HK-2 (cell line): ENCODE results near the gene GGA1.
A peak's percentile ranks its signal among the peaks of the same experiment; 100 is the strongest.

Experiments used
- DNase-seq: peaks from one replicate; pipeline ENCODE4 v3.0.0-alpha.2; 2018; ENCODE audit not compliant: unreplicated experiment

The GGA1 gene

GRCh38 chr22:37608477-37609239 is at the start of gene GGA1:
Gene GGA1, plus strand, starts transcription at chr22:37608834. Its CDS starts 27 bp downstream, at chr22:37608861.
- peak; percentile 94 for DNase-seq

- DNase-seq, result no peak
These were observed 49.1 kb upstream of the GGA1 start for GRCh38 chr22:37559521-37559900.

GRCh38 chr22:37559901-37560607 is 48.6 kb upstream of the GGA1 start, which contains the start of gene CDC42EP1:
Gene CDC42EP1, plus strand, starts transcription at chr22:37560480. Its CDS starts 5,870 bp downstream, at chr22:37566350.
- peak; percentile 53 for DNase-seq

GRCh38 chr22:37560608-37561211 is 47.9 kb upstream of the GGA1 start:
- peak; percentile 75 for DNase-seq

GRCh38 chr22:37561212-37562048 is 47.2 kb upstream of the GGA1 start:
- DNase-seq, result peak; percentile 93

- DNase-seq, result no peak
These were observed 46.4 kb upstream of the GGA1 start for GRCh38 chr22:37562049-37562875.

GRCh38 chr22:37563153-37564081 is 45.2 kb upstream of the GGA1 start:
- peak; percentile 87 for DNase-seq

GRCh38 chr22:37564111-37564711 is 44.4 kb upstream of the GGA1 start:
- DNase-seq, result no peak

GRCh38 chr22:37565830-37566229 is 42.8 kb upstream of the GGA1 start:
- DNase-seq, result no peak

GRCh38 chr22:37566329-37566837 is 42.3 kb upstream of the GGA1 start:
- DNase-seq, result no peak

GRCh38 chr22:37566903-37567798 is 41.5 kb upstream of the GGA1 start:
- peak; percentile 83 for DNase-seq

GRCh38 chr22:37568012-37568411 is 40.6 kb upstream of the GGA1 start:
- DNase-seq, result no peak

GRCh38 chr22:37568448-37569008 is 40.1 kb upstream of the GGA1 start:
- no peak for DNase-seq

- DNase-seq, result peak; percentile 35
These were observed 39.4 kb upstream of the GGA1 start for GRCh38 chr22:37569009-37569920.

- DNase-seq, result no peak
These were observed 38.5 kb upstream of the GGA1 start for GRCh38 chr22:37569921-37570660.

GRCh38 chr22:37570661-37570976 is 38.0 kb upstream of the GGA1 start:
- no peak for DNase-seq
